Retinal pigment epithelial cell (primary cell): ENCODE results near the gene TNPO1.

Experiments used
- DNase-seq: peaks from one replicate; pipeline ENCODE4 v3.0.0-alpha.2; 2010; ENCODE audit warnings: low read depth
- H3K4me3 ChIP-seq: 2 replicates; pipeline ENCODE4 v1.5.1; 2011; ENCODE audit warnings: mild to moderate bottlenecking, low read length, control low read depth, moderate library complexity
- CTCF ChIP-seq: conservative IDR thresholded peaks from 2 replicates; pipeline ENCODE4 v1.5.1; 2011; ENCODE audit warnings: low read depth, low read length, control low read depth, inconsistent platforms

TNPO1 gene

GRCh38 chr5:72955768-72956323 lies 139.4 kb downstream of the TNPO1 start, which contains the start of gene FCHO2:
Gene FCHO2 (plus strand): TSS chr5:72956041. CDS start chr5:72956097, 56 bp downstream.
- peak; percentile 75 for DNase-seq
- TF ChIP-seq CTCF: peak; percentile 70
- peak within 1 kb of the TSS; percentile 75 for H3K4me3 ChIP-seq

- DNase-seq: peak; percentile 22
- peak overlapping the region; percentile 75 for H3K4me3 ChIP-seq
- TF ChIP-seq CTCF: no peak
These were observed 140.1 kb downstream of the TNPO1 start for GRCh38 chr5:72956324-72957140.

GRCh38 chr5:72957337-72957736 lies 140.9 kb downstream of the TNPO1 start:
- DNase-seq: no peak
- TF ChIP-seq CTCF: no peak
- peak overlapping the region; percentile 75 for H3K4me3 ChIP-seq

GRCh38 chr5:72959257-72959656 lies 142.8 kb downstream of the TNPO1 start:
- no peak for TF ChIP-seq CTCF
- H3K4me3 ChIP-seq: no peak overlapping the region
- DNase-seq: no peak
